ENCODE measurements around the gene LRP2. TPM values are rescaled to one million over a fixed set of nuclear protein-coding genes. Genes with fewer than 3 reads are reported as not detected.
"Not testable (repeated sequence)": the region's sequence is repeated elsewhere in the genome, so short reads cannot be mapped to it uniquely, and the experiment has no call there.

LRP2 gene
- 1 to 10 TPM; 1.8 to 2.2 TPM for total RNA-seq

DNA sequence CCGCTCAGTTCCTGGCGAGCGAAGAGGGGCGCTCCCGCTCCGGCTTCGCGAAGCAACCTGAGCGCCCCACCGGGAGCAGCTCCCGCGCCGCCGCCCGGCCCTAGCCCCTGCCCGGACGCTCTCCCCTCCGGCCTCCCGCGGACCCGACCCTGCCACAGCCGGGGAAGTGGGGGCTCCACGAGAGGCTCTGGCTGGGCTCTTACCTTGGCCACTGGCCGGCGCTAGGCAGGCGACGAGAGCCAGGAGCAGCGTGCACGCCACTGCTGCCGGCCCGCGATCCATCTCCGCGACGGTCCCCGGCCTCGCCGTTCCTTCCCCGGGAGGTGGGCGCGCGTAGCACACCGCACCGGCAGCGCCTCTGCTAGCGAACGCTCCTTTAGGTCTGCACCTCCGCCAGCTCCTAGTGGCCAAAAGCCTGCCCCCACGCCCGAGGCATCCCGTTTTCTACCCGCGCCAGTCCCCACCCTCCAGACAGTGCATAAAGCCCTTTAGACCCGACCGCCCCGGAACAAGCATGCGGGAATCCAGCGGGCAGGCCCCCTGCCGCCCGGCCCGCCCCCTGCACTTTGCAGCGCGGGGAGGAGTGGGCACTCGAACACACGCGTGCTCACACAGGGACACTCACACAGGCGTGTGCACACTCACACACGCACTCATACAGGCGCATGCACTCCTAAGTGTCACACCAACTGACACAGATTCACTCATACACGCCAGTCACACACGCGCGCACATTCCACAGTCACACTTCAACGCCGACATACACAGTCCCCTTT lies at the start of gene LRP2:
LRP2 (minus strand) TSS at position 417 of the 776 bp plus-strand sequence; CDS start at position 282, 135 bp downstream.
- H3K4me1 Mint-ChIP-seq (ENCODE audit: low read depth) = peaks cover 33% of the 10 kb centered on the region
- peaks cover 41% of the 10 kb centered on the region for H3K27me3 Mint-ChIP-seq
- no peaks in the 10 kb centered on the region for H3K9me3 Mint-ChIP-seq
- DNase-seq (peak; percentile 48), ATAC-seq (no peak)
- peak within 1 kb of the TSS; percentile 90 for H3K27ac Mint-ChIP-seq
- H3K36me3 Mint-ChIP-seq (ENCODE audit: low read depth) = peaks cover 3% of the 10 kb centered on the region
- POLR2A ChIA-PET = no interaction called here
- peak within 1 kb of the TSS; percentile 94 for H3K4me3 Mint-ChIP-seq
- intact Hi-C loops (cut with micrococcal nuclease) = no loop called here
- CTCF ChIA-PET = no interaction called here
- TF ChIP-seq, protein P1, sequence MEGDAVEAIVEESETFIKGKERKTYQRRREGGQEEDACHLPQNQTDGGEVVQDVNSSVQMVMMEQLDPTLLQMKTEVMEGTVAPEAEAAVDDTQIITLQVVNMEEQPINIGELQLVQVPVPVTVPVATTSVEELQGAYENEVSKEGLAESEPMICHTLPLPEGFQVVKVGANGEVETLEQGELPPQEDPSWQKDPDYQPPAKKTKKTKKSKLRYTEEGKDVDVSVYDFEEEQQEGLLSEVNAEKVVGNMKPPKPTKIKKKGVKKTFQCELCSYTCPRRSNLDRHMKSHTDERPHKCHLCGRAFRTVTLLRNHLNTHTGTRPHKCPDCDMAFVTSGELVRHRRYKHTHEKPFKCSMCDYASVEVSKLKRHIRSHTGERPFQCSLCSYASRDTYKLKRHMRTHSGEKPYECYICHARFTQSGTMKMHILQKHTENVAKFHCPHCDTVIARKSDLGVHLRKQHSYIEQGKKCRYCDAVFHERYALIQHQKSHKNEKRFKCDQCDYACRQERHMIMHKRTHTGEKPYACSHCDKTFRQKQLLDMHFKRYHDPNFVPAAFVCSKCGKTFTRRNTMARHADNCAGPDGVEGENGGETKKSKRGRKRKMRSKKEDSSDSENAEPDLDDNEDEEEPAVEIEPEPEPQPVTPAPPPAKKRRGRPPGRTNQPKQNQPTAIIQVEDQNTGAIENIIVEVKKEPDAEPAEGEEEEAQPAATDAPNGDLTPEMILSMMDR (IDR thresholded peaks at IDR 0.05) = no peak

DNA sequence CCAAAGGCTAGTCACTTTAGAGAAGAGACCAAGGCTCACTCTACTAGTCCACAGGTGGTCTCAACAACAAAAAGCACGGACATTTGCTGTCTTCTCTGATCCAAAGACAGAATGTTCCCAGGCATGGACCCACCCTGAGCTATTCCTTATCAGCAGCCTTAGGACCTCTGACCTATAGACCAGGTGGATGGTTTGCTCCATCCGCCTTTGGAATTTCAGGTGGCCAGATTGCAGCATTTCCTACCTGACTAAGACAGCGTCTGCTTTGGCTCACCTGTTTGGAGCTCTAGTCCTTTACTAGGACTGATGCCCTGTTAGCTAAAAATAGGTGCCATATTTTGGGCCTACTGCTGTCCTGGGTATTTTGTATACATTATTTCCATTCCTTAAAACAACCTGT lies 44.6 kb upstream of the LRP2 start:
- POLR2A ChIA-PET = no interaction called here
- CTCF ChIA-PET = interaction anchor here (1.1 kb wide), 1 partner anchor 298 kb away, joined by 3 read pairs; no protein-coding TSS in a partner anchor

DNA sequence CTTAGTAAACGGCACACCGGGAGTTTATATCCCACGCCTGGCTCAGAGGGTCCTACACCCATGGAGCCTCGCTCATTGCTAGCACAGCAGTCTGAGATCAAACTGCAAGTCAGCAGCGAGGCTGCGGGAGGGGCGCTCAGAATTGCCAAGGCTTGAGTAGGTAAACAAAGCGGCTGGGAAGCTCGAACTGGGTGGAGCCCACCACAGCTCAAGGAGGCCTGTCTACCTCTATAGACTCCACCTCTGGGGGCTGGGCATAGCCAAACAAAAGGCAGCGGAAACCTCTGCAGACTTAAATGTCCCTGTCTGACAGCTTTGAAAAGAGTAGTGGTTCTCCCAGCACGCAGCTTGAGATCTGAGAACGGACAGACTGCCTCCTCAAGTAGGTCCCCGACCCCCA lies 37.2 kb upstream of the LRP2 start:
- POLR2A ChIA-PET; intact Hi-C loops (cut with micrococcal nuclease); H3K36me3 Mint-ChIP-seq (ENCODE audit: low read depth); H3K4me1 Mint-ChIP-seq (ENCODE audit: low read depth); ATAC-seq; H3K9me3 Mint-ChIP-seq; CTCF ChIA-PET; H3K27ac Mint-ChIP-seq; DNase-seq; H3K4me3 Mint-ChIP-seq: not testable (repeated sequence)
- H3K27me3 Mint-ChIP-seq = peaks cover 11% of the 10 kb centered on the region

More for the DNA sequence above, 44.6 kb upstream of the LRP2 start:
- Mint-ChIP-seq H3K27ac (no peak overlapping the region), H3K4me1 (ENCODE audit: low read depth) (no peaks in the 10 kb centered on the region), H3K9me3 (no peaks in the 10 kb centered on the region), H3K27me3 (peaks cover 9% of the 10 kb centered on the region), H3K36me3 (ENCODE audit: low read depth) (no peaks in the 10 kb centered on the region), H3K4me3 (no peak overlapping the region)
- intact Hi-C loops (cut with micrococcal nuclease) = no loop called here
- ATAC-seq = no peak
- DNase-seq = no peak
- TF ChIP-seq, protein P1 (IDR thresholded peaks at IDR 0.05) = no peak

GRCh38 chr2:169397697-169398096 lies 35.4 kb upstream of the LRP2 start:
- peaks cover 3% of the 10 kb centered on the region for H3K4me1 Mint-ChIP-seq (ENCODE audit: low read depth)
- DNase-seq (no peak), ATAC-seq (no peak)
- intact Hi-C loops (cut with micrococcal nuclease) = no loop called here
- TF ChIP-seq, protein P1 (IDR thresholded peaks at IDR 0.05) = peak; percentile 33
- CTCF ChIA-PET = interaction anchor here (2.7 kb wide), 1 partner anchor 288 kb away, joined by 12 read pairs; no protein-coding TSS in a partner anchor
- H3K27ac Mint-ChIP-seq = no peak overlapping the region
- POLR2A ChIA-PET = no interaction called here
- H3K9me3 Mint-ChIP-seq = no peaks in the 10 kb centered on the region
- no peak overlapping the region for H3K4me3 Mint-ChIP-seq
- H3K36me3 Mint-ChIP-seq (ENCODE audit: low read depth) = no peaks in the 10 kb centered on the region
- peaks cover 13% of the 10 kb centered on the region for H3K27me3 Mint-ChIP-seq

DNA sequence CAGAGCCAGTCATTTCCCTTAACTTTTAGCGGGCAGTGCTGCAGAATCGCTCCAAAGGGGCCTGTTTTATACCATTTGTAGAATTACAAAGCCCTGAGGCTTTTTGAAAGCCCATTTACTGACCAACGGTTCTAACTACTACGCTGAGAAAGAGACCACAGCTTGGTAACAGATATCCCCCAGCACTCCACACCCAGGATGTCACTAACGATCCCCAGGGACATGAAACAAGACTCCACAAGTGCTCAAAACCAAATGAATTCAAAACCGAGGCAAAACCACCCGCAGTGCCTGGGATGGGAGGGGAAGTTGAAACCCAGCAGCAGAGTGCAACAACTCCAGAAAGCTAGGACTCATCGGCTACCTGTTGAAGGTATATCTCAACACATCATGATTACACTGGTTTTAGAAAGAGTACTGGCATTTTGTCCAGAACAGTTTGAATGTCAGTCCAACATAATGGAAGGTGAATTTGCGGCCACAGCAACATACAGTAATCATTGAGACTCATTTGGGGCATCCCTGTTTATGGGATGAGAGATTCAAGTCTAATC lies 33.6 kb upstream of the LRP2 start:
- POLR2A ChIA-PET = no interaction called here
- ATAC-seq = no peak

More for the DNA sequence above, 33.6 kb upstream of the LRP2 start:
- CTCF ChIA-PET = interaction anchor here (1.1 to 2.7 kb wide), 2 partner anchors 9 to 286 kb away, joined by 4 to 12 read pairs; no protein-coding TSS in a partner anchor
- intact Hi-C loops (cut with micrococcal nuclease) = no loop called here
- Mint-ChIP-seq H3K36me3 (ENCODE audit: low read depth) (no peaks in the 10 kb centered on the region), H3K27ac (no peak overlapping the region), H3K4me3 (no peak overlapping the region), H3K4me1 (ENCODE audit: low read depth) (peaks cover 3% of the 10 kb centered on the region), H3K9me3 (no peaks in the 10 kb centered on the region), H3K27me3 (peaks cover 9% of the 10 kb centered on the region)
- TF ChIP-seq, protein P1 (IDR thresholded peaks at IDR 0.05) = no peak
- no peak for DNase-seq

Data from activated CD8-positive, alpha-beta T cell treated with anti-CD3 and anti-CD28 coated beads for 36 hours (primary cell).